HG03139 (cell line): ENCODE measurements around the gene LAMA5.

Experiments
- ATAC-seq: cut with Tn5 transposase; IDR thresholded peaks from one replicate; pipeline ENCODE4 v1.9.1; 2021; ENCODE audit not compliant: unreplicated experiment

The LAMA5 gene

GRCh38 chr20:62318400-62319345 lies 48.4 kb downstream of the LAMA5 start:
- ATAC-seq, result no peak

- ATAC-seq, result no peak
Measured at GRCh38 chr20:62317167-62317655, 49.9 kb downstream of the LAMA5 start.

- ATAC-seq, result no peak
Measured at GRCh38 chr20:62316331-62317166, 50.6 kb downstream of the LAMA5 start.

- ATAC-seq, result no peak
Measured at GRCh38 chr20:62315773-62316172, 51.3 kb downstream of the LAMA5 start.

GRCh38 chr20:62314711-62315302 lies 52.3 kb downstream of the LAMA5 start:
- ATAC-seq, result no peak

- no peak for ATAC-seq
Measured at GRCh38 chr20:62314339-62314638, 52.8 kb downstream of the LAMA5 start.

- ATAC-seq, result no peak
Measured at GRCh38 chr20:62313460-62314338, 53.4 kb downstream of the LAMA5 start.

GRCh38 chr20:62313021-62313420 lies 54.1 kb downstream of the LAMA5 start:
- no peak for ATAC-seq

- ATAC-seq, result no peak
Measured at GRCh38 chr20:62312662-62312977, 54.5 kb downstream of the LAMA5 start.

GRCh38 chr20:62311832-62312661 lies 55.1 kb downstream of the LAMA5 start:
- ATAC-seq, result no peak

GRCh38 chr20:62311150-62311549 lies 56.0 kb downstream of the LAMA5 start:
- ATAC-seq, result no peak

- no peak for ATAC-seq
Measured at GRCh38 chr20:62310757-62311121, 56.4 kb downstream of the LAMA5 start.

GRCh38 chr20:62309947-62310756 lies 57.0 kb downstream of the LAMA5 start:
- ATAC-seq, result no peak

- ATAC-seq, result no peak
Measured at GRCh38 chr20:62309198-62309944, 57.7 kb downstream of the LAMA5 start.

GRCh38 chr20:62308102-62308822 lies 58.9 kb downstream of the LAMA5 start:
- ATAC-seq, result no peak

- no peak for ATAC-seq
Measured at GRCh38 chr20:62307226-62308101, 59.6 kb downstream of the LAMA5 start.
